GM13976 (cell line): Measurements from ENCODE around the gene SYDE1.

ENCODE experiments used
- DNase-seq: peaks from one replicate; pipeline ENCODE4 v3.0.0; 2012; ENCODE audit warnings: low spot score
- in situ Hi-C: fragments of 300-500 bp; cut with MboI; formaldehyde crosslinking; loops from one replicate; pipeline ENCODE4 v1.12.0; 2022; ENCODE audit warnings: low sequenced_read_pairs, mixed read lengths, inconsistent platforms; ENCODE audit not compliant: unreplicated experiment
- TF ChIP-seq, protein P1 (sequence below): IDR thresholded peaks from 2 replicates; pipeline ENCODE4 v1.5.1; 2012; ENCODE audit warnings: borderline replicate concordance, mild to moderate bottlenecking; ENCODE audit not compliant: insufficient read depth; ENCODE audit errors: extremely low read depth, missing control alignments, control extremely low read depth

The SYDE1 gene

DNA sequence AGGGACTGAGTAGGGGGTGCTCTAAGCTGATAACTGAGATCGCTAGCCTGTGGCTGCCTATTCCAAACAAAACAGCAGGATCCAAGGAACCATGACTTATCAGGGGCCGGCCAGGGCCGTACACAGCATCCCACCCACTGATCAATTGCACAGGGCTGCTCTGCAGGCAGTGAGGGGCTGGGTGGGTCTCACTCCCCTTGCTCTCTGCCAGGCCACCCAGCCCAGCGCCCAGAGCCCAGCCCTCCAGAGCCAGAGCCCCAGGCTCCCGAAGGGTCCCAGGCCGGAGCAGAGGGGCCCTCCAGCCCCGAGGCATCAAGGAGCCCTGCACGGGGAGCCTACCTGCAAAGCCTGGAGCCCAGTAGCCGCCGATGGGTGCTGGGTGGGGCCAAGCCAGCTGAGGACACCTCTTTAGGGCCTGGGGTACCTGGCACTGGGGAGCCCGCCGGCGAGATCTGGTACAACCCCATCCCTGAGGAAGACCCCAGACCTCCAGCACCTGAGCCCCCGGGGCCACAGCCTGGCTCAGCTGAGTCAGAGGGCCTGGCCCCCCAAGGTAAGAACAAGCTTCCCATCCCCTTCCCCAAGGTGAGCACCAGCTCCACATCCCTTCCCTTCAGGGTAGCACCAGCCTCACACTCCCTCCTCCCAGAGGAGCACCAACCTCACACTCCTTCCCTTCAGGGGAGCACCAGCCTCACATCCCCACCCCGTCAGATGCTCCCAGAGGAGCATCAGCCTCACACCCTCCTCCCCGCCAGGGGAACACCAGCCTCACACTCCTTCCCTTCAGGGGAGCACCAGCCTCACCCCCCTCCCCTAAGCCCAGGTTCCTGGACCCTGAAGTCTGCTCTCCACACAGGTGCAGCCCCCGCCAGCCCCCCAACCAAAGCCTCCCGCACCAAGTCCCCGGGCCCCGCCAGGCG lies 1.9 kb downstream of the SYDE1 start:
- in situ Hi-C loops = loop anchor here (25.0 kb wide), 1 partner anchor 547 kb away; the partner anchor contains the start of gene NDUFB7
- TF ChIP-seq, protein P1, sequence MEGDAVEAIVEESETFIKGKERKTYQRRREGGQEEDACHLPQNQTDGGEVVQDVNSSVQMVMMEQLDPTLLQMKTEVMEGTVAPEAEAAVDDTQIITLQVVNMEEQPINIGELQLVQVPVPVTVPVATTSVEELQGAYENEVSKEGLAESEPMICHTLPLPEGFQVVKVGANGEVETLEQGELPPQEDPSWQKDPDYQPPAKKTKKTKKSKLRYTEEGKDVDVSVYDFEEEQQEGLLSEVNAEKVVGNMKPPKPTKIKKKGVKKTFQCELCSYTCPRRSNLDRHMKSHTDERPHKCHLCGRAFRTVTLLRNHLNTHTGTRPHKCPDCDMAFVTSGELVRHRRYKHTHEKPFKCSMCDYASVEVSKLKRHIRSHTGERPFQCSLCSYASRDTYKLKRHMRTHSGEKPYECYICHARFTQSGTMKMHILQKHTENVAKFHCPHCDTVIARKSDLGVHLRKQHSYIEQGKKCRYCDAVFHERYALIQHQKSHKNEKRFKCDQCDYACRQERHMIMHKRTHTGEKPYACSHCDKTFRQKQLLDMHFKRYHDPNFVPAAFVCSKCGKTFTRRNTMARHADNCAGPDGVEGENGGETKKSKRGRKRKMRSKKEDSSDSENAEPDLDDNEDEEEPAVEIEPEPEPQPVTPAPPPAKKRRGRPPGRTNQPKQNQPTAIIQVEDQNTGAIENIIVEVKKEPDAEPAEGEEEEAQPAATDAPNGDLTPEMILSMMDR = no peak
- DNase-seq = peak; percentile 41

DNA sequence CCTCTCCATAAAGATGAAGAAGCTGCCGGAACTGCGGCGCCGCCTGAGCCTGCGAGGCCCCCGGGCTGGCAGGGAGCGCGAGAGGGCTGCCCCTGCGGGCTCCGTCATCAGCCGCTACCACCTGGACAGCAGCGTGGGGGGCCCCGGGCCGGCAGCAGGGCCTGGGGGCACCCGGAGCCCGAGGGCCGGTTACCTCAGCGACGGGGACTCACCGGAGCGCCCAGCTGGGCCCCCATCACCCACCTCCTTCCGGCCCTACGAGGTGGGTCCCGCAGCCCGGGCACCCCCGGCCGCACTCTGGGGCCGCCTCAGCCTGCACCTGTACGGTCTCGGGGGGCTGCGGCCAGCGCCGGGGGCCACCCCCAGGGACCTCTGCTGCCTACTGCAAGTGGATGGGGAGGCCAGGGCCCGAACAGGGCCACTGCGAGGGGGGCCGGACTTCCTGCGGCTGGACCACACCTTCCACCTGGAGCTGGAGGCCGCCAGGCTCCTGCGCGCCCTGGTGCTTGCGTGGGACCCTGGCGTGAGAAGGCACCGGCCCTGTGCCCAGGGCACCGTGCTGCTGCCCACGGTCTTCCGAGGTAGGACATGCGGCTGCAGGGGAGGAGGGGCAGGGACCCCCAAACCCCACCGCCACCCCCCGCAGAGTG lies 2.7 kb downstream of the SYDE1 start:
- in situ Hi-C loops = loop anchor here (25.0 kb wide), 1 partner anchor 548 kb away; the partner anchor contains the start of gene NDUFB7
- TF ChIP-seq, protein P1 = no peak
- DNase-seq = no peak

DNA sequence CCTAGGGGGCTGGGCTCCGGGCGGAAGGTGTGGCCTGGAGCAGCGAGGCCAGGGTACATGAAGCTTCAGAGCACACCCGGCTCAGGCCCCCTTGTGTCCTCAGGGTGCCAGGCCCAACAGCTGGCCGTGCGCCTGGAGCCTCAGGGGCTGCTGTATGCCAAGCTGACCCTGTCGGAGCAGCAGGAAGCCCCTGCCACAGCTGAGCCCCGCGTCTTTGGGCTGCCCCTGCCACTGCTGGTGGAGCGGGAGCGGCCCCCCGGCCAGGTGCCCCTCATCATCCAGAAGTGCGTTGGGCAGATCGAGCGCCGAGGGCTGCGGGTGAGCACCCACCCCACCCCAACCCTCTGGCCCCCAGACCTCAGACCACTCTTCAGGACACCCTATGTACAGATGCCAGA lies 3.2 kb downstream of the SYDE1 start:
- TF ChIP-seq, protein P1 = no peak
- no peak for DNase-seq
- in situ Hi-C loops = loop anchor here (25.0 kb wide), 1 partner anchor 548 kb away; the partner anchor contains the start of gene NDUFB7

DNA sequence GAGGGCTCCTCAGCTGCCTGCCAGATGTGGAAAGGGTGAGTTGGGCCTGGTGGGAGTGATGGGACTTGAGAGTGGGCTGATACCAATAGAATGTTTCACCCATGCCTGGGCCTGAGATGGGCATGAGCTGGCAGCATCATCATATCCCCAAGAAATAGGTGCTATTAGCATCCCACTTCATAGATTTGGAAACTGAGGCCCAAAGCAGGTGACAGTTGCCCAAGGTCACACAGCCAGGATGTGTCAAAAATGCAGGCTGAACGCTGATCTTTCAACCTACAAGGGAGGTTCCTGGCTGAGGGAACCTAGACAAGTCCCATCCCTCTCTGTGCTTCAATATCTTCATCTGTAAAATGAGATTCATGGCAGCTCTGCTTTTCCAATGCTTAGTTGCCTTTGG lies 4.6 kb downstream of the SYDE1 start:
- in situ Hi-C loops = loop anchor here (25.0 kb wide), 1 partner anchor 549 kb away; the partner anchor contains the start of gene NDUFB7
- TF ChIP-seq, protein P1 = no peak
- no peak for DNase-seq

DNA sequence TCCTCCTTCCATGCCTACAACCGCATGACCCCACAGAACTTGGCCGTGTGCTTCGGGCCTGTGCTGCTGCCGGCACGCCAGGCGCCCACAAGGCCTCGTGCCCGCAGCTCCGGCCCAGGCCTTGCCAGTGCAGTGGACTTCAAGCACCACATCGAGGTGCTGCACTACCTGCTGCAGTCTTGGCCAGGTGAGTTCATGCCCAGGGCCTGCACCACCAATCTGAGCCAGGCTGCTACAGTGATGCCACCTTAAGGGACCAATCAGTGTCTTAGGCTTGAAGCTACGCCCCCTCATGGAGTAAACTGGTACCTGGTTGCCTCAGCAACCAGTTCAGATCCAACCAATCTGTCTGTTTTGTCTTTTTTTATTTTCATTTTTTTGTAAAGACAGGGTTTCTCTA lies 5.2 kb downstream of the SYDE1 start:
- in situ Hi-C loops = loop anchor here (25.0 kb wide), 1 partner anchor 550 kb away; the partner anchor contains the start of gene NDUFB7
- TF ChIP-seq, protein P1 = no peak
- no peak for DNase-seq

DNA sequence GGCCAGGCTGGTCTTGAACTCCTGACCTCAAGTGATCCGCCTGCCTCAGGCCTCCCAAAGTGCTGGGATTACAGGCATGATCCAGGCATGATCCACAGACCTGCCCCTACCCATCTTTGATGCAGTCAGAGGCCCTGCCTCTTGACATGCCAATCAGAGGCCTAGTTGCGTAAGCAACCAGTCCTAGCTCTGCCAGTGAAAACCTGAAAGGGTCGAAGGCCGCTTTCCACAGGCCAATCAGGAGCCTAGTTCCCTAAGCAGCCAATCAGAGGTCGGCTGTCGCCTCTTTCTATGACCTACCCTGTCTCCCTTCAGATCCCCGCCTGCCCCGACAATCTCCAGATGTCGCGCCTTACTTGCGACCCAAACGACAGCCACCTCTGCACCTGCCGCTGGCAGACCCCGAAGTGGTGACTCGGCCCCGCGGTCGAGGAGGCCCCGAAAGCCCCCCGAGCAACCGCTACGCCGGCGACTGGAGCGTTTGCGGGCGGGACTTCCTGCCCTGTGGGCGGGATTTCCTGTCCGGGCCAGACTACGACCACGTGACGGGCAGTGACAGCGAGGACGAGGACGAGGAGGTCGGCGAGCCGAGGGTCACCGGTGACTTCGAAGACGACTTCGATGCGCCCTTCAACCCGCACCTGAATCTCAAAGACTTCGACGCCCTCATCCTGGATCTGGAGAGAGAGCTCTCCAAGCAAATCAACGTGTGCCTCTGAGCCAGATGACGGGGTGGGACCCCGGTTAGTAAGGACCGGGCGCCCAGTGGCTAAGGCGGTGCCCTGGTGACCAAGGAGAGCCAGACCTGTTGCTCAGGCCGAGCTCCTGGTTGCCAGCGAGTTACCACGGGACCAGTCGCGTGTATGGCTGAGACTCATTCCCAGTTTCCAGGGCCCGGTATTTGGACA lies 6.3 kb downstream of the SYDE1 start:
- in situ Hi-C loops = loop anchor here (25.0 kb wide), 1 partner anchor 551 kb away; the partner anchor contains the start of gene NDUFB7
- DNase-seq = no peak
- TF ChIP-seq, protein P1 = no peak
